Mesendoderm (in vitro differentiated cells): ENCODE measurements around the gene MVD.

Experiments used
- DNase-seq: peaks from one replicate; pipeline ENCODE4 v3.0.0; 2013
- H2AK5ac ChIP-seq: 2 replicates; pipeline ENCODE4 v1.6.1; 2013; ENCODE audit warnings: low read length, inconsistent platforms
- H2BK120ac ChIP-seq: 2 replicates; pipeline ENCODE4 v1.6.1; 2013; ENCODE audit warnings: low read depth, mild to moderate bottlenecking, low read length, moderate library complexity, mixed read lengths
- H2BK15ac ChIP-seq: replicated peaks from 2 replicates; pipeline ENCODE4 v1.6.1; 2013; ENCODE audit warnings: low read depth, mild to moderate bottlenecking, moderate library complexity
- H2BK5ac ChIP-seq: 2 replicates; pipeline ENCODE4 v1.6.1; 2013; ENCODE audit warnings: low read length, inconsistent platforms
- H3K18ac ChIP-seq: 2 replicates; pipeline ENCODE4 v1.6.1; 2013; ENCODE audit warnings: mild to moderate bottlenecking, low read length, mixed read lengths
- H3K23ac ChIP-seq: one replicate; pipeline ENCODE4 v1.6.1; 2013; ENCODE audit warnings: low read length
- H3K27ac ChIP-seq: 2 replicates; pipeline ENCODE4 v1.5.1; 2013; ENCODE audit warnings: low read depth, mild to moderate bottlenecking, inconsistent platforms, low read length, moderate library complexity
- H3K27me3 ChIP-seq: 2 replicates; pipeline ENCODE4 v1.6.1; 2013; ENCODE audit warnings: low read length, control low read depth, mild to moderate bottlenecking, inconsistent platforms; ENCODE audit not compliant: insufficient read depth, poor library complexity
- H3K36me3 ChIP-seq: 2 replicates; pipeline ENCODE4 v1.6.1; 2013; ENCODE audit warnings: low read length, inconsistent platforms; ENCODE audit not compliant: control insufficient read depth, insufficient read depth
- H3K4ac ChIP-seq: one replicate; pipeline ENCODE4 v1.6.1; 2013; ENCODE audit warnings: low read depth, mild to moderate bottlenecking, low read length, moderate library complexity
- H3K4me1 ChIP-seq: 2 replicates; pipeline ENCODE4 v1.6.1; 2013; ENCODE audit warnings: low read depth, low read length, inconsistent platforms; ENCODE audit not compliant: control insufficient read depth
- H3K4me2 ChIP-seq: 2 replicates; pipeline ENCODE4 v1.6.1; 2013; ENCODE audit warnings: low read length
- H3K4me3 ChIP-seq: 2 replicates; pipeline ENCODE4 v1.5.1; 2013; ENCODE audit warnings: mild to moderate bottlenecking, low read length
- H3K56ac ChIP-seq: one replicate; pipeline ENCODE4 v1.6.1; 2013; ENCODE audit warnings: low read length
- H3K79me1 ChIP-seq: 2 replicates; pipeline ENCODE4 v1.6.1; 2013; ENCODE audit warnings: low read length, inconsistent platforms
- H3K79me2 ChIP-seq: 2 replicates; pipeline ENCODE4 v1.6.1; 2013; ENCODE audit warnings: mild to moderate bottlenecking, low read length; ENCODE audit not compliant: control insufficient read depth, insufficient read depth
- H3K9ac ChIP-seq: 2 replicates; pipeline ENCODE4 v1.6.1; 2013; ENCODE audit warnings: low read length, inconsistent platforms
- H4K5ac ChIP-seq: one replicate; pipeline ENCODE4 v1.6.1; 2013; ENCODE audit warnings: low read length
- H4K8ac ChIP-seq: one replicate; pipeline ENCODE4 v1.6.1; 2013; ENCODE audit warnings: low read depth, mild to moderate bottlenecking, control low read depth, low read length, moderate library complexity
- WGBS: extraction: QIAGEN DNeasy Blood & Tissue Kit; methylation state at CpG from one replicate; pipeline ENCODE4 v1.1.7; 2013; ENCODE audit warnings: low lambda C conversion rate, missing lambda C conversion rate; ENCODE audit not compliant: insufficient coverage; ENCODE audit errors: extremely low coverage; 5-methylcytosine and 5-hydroxymethylcytosine counted together

The MVD gene

DNA sequence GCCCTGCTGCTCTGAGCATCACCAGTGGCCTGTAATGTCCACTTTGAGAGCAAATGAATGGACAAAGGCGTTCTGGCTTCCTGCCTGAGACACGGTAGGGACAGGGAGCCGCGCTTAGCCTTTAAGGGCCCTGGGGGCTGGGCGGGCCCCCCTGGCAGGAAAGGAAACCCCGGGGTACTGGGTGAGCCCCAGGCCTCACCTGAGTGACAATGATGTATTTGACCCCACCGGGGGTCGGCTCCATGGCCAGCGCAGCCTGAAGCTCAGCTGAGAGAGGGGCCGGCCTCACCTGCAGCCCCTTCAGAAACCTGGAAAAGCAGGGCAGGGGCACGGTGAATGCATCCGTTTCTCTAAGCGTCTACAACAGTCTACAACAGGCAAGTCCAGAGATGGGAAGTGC is 9.8 kb downstream of the MVD start:
- H3K79me1 ChIP-seq, result peaks cover 2% of the 10 kb centered on the region
- no peak overlapping the region for H3K27ac ChIP-seq
- H3K4ac ChIP-seq, result no peak overlapping the region
- no peak overlapping the region for H3K56ac ChIP-seq
- peaks cover 3% of the 10 kb centered on the region for H3K4me1 ChIP-seq
- H2BK120ac ChIP-seq, result no peak overlapping the region
- no peak overlapping the region for H3K4me2 ChIP-seq
- no peak overlapping the region for H3K23ac ChIP-seq
- H3K9ac ChIP-seq, result no peak overlapping the region
- H2BK5ac ChIP-seq, result no peak overlapping the region
- H3K4me3 ChIP-seq, result no peak overlapping the region
- no peak for DNase-seq
- no peak overlapping the region for H2AK5ac ChIP-seq
- no peak overlapping the region for H3K18ac ChIP-seq
- H4K8ac ChIP-seq, result no peak overlapping the region
- no CpG with 5 or more reads among the region's 13 CpGs for WGBS
- H3K79me2 ChIP-seq, result no peaks in the 10 kb centered on the region
- H4K5ac ChIP-seq, result no peak overlapping the region
- no peak overlapping the region for H2BK15ac ChIP-seq
- peaks cover 4% of the 10 kb centered on the region for H3K36me3 ChIP-seq
- no peaks in the 10 kb centered on the region for H3K27me3 ChIP-seq

- no peak overlapping the region for H3K18ac ChIP-seq
- no peaks in the 10 kb centered on the region for H3K27me3 ChIP-seq
- H3K4me1 ChIP-seq, result peaks cover 3% of the 10 kb centered on the region
- H3K27ac ChIP-seq, result no peak overlapping the region
- H3K4me3 ChIP-seq, result no peak overlapping the region
- H3K4me2 ChIP-seq, result no peak overlapping the region
- no peak for DNase-seq
- peaks cover 1% of the 10 kb centered on the region for H3K79me1 ChIP-seq
- H2BK120ac ChIP-seq, result no peak overlapping the region
- H2AK5ac ChIP-seq, result no peak overlapping the region
- H3K9ac ChIP-seq, result no peak overlapping the region
- no peak overlapping the region for H3K23ac ChIP-seq
- H4K8ac ChIP-seq, result no peak overlapping the region
- H3K36me3 ChIP-seq, result peaks cover 2% of the 10 kb centered on the region
- no peak overlapping the region for H2BK5ac ChIP-seq
- no peak overlapping the region for H4K5ac ChIP-seq
- WGBS, result no CpG with 5 or more reads among the region's 8 CpGs
- no peaks in the 10 kb centered on the region for H3K79me2 ChIP-seq
- H3K4ac ChIP-seq, result no peak overlapping the region
- H2BK15ac ChIP-seq, result no peak overlapping the region
- H3K56ac ChIP-seq, result no peak overlapping the region
These were observed 10.2 kb downstream of the MVD start for GRCh38 chr16:88652762-88653063.

DNA sequence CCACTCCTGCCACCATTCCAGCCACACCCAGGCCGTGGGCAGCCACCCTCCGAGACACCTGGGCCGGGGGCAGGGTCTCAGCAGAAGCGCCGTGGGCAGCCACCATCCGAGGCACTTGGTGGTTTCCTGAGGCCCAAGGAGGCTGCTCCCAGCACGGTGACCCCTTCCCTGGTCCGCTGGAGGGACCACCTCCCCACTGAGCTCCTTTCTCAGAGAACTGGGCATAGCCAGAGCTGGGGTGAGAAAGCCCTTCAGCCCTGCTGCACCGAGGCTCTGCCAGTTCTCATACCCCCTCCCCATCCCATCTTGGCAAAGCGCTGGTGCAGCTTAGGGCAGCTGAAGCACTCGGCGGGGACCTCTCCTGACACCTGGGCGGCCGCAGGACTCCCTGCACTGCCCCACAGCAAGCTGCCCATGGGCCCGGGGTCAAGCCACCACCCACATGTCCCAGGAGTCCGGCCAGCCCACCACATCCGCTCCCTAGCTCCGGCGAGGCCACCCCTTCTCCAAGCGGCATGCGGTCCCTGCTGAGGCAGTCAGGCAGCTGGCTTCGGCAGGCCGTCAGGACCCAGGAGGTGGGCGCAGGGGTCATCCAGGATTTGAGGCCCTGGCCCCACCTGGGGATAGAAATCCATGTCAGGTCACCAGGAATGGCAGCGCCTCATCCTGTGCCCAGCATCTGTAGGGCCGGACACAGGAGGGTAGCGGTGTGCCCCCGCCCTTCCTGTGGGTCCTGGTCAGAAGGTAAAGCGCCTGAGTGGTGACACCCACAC is 10.7 kb downstream of the MVD start:
- H3K4me1 ChIP-seq, result peaks cover 3% of the 10 kb centered on the region
- no CpG with 5 or more reads among the region's 29 CpGs for WGBS
- H3K9ac ChIP-seq, result no peak overlapping the region
- no peak overlapping the region for H3K4ac ChIP-seq
- no peaks in the 10 kb centered on the region for H3K27me3 ChIP-seq
- H2AK5ac ChIP-seq, result no peak overlapping the region
- H3K79me1 ChIP-seq, result peaks cover 1% of the 10 kb centered on the region
- no peak overlapping the region for H4K8ac ChIP-seq
- peaks cover 2% of the 10 kb centered on the region for H3K36me3 ChIP-seq
- no peaks in the 10 kb centered on the region for H3K79me2 ChIP-seq
- H3K56ac ChIP-seq, result no peak overlapping the region
- no peak overlapping the region for H2BK5ac ChIP-seq
- no peak overlapping the region for H4K5ac ChIP-seq
- no peak overlapping the region for H3K18ac ChIP-seq
- H3K4me3 ChIP-seq, result no peak overlapping the region
- DNase-seq, result no peak
- no peak overlapping the region for H3K27ac ChIP-seq
- no peak overlapping the region for H2BK15ac ChIP-seq
- no peak overlapping the region for H3K23ac ChIP-seq
- H3K4me2 ChIP-seq, result no peak overlapping the region
- H2BK120ac ChIP-seq, result no peak overlapping the region

DNA sequence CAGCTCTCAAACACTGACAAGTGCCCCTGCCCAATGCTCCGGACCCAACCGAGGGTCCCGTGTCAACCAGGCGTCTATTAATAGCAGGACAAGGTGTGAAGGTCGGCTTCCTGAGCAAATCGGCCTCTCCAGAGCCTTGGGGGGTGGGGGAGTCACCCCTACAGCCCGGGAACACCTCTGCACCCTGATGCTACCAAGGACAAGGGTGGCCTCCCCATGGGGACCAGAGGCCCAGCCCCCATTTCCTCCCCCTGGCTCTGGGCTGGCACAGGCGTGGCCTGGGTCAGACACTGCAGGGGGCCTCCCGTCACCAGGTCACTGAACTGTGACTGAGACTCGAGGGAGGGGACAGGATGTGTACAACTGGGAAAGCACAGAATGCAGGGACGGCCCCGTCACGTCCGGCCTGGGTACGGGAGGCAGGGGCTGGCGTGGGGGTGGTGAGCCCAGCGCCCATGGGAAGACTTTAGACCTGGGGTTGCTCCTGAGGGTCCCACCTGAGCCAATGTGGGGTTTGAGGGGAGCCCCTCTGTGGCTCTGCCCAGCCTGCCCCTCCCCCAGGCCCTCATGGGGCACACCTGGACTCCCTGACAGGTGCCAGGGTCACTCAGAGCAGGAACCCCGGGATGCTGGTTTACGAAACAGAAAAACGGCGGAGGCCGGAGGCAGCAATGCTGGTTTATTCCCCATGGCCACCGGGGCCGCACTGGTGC is 11.5 kb downstream of the MVD start:
- Histone ChIP-seq H3K36me3 (peaks cover 2% of the 10 kb centered on the region), H3K27me3 (no peaks in the 10 kb centered on the region), H3K4me2 (peak overlapping the region; percentile 21), H2AK5ac (no peak overlapping the region), H4K8ac (no peak overlapping the region), H3K79me2 (no peaks in the 10 kb centered on the region), H3K4me3 (no peak overlapping the region), H2BK5ac (no peak overlapping the region), H4K5ac (no peak overlapping the region), H3K9ac (peak overlapping the region; percentile 72), H3K79me1 (peaks cover 1% of the 10 kb centered on the region), H3K27ac (peak overlapping the region; percentile 27), H3K4me1 (peaks cover 3% of the 10 kb centered on the region), H3K23ac (no peak overlapping the region), H2BK15ac (no peak overlapping the region), H2BK120ac (no peak overlapping the region), H3K18ac (no peak overlapping the region), H3K56ac (peak overlapping the region; percentile 59), H3K4ac (no peak overlapping the region)
- no CpG with 5 or more reads among the region's 24 CpGs for WGBS
- DNase-seq, result peak; percentile 74

GRCh38 chr16:88650749-88651275 is 12.1 kb downstream of the MVD start, which contains the start of gene CYBA:
Gene CYBA, minus strand, starts transcription at chr16:88651053. Its CDS starts 40 bp downstream, at chr16:88651013.
- H2BK120ac ChIP-seq, result no peak within 1 kb of the TSS
- H3K27ac ChIP-seq, result peak within 1 kb of the TSS; percentile 70
- H3K36me3 ChIP-seq, result peaks cover 2% of the 10 kb centered on the region
- peak within 1 kb of the TSS; percentile 77 for H3K18ac ChIP-seq
- H3K4me3 ChIP-seq, result peak within 1 kb of the TSS; percentile 85
- peak within 1 kb of the TSS; percentile 42 for H3K4me2 ChIP-seq
- no peak within 1 kb of the TSS for H4K8ac ChIP-seq
- peaks cover 3% of the 10 kb centered on the region for H3K4me1 ChIP-seq
- no peak within 1 kb of the TSS for H2BK15ac ChIP-seq
- no peak within 1 kb of the TSS for H4K5ac ChIP-seq
- no peaks in the 10 kb centered on the region for H3K79me2 ChIP-seq
- DNase-seq, result peak; percentile 85
- H3K79me1 ChIP-seq, result peaks cover 1% of the 10 kb centered on the region
- H3K23ac ChIP-seq, result no peak within 1 kb of the TSS
- H3K4ac ChIP-seq, result peak within 1 kb of the TSS; percentile 48
- no CpG with 5 or more reads among the region's 41 CpGs for WGBS
- peak within 1 kb of the TSS; percentile 98 for H3K56ac ChIP-seq
- H2BK5ac ChIP-seq, result no peak within 1 kb of the TSS
- no peak within 1 kb of the TSS for H2AK5ac ChIP-seq
- peak within 1 kb of the TSS; percentile 98 for H3K9ac ChIP-seq
- H3K27me3 ChIP-seq, result no peaks in the 10 kb centered on the region
